H1 (cell line): ENCODE data around the gene MYOC. TPM values are rescaled to one million over a fixed set of nuclear protein-coding genes. Genes with fewer than 3 reads are reported as not detected.

Experiments
- CTCF ChIA-PET: fragments of 300-600 bp; sonication (Branson Sonifier 250); formaldehyde crosslinking; loops from one replicate; lab custom pipeline; 2021; ENCODE audit not compliant: partially characterized antibody; lab: Charles Lee
- POLR2A ChIA-PET: fragments of 300-600 bp; sonication (Branson Sonifier 250); formaldehyde crosslinking; loops from one replicate; lab custom pipeline; 2021; ENCODE audit warnings: inconsistent platforms; ENCODE audit not compliant: partially characterized antibody; lab: Charles Lee
- DNase-seq, 2 experiments: peaks; one replicate each; pipeline versions ENCODE4 v3.0.0 to v3.0.0-alpha.2; 2010 to 2022; ENCODE audit warnings: low spot score in 2 of 2, low read depth in 1 of 2, mixed read lengths in 1 of 2
- FAIRE-seq: peaks from 2 replicates; lab custom pipeline; 2011; peaks lifted over from hg19 to GRCh38; lab: Jason Lieb, UNC
- H2AFZ ChIP-seq: 2 replicates; pipeline ENCODE4 v1.8.1; 2012; ENCODE audit warnings: low read length, inconsistent platforms
- H2AK5ac ChIP-seq: 2 replicates; pipeline ENCODE4 v1.6.1; 2013; ENCODE audit warnings: low read depth, low read length
- H2BK120ac ChIP-seq: replicated peaks from 2 replicates; pipeline ENCODE3; 2013; ENCODE audit warnings: low read depth, low read length, inconsistent platforms
- H2BK12ac ChIP-seq: 2 replicates; pipeline ENCODE4 v1.6.1; 2013; ENCODE audit warnings: low read depth, low read length
- H2BK15ac ChIP-seq: 2 replicates; pipeline ENCODE4 v1.6.1; 2013; ENCODE audit warnings: low read length
- H2BK20ac ChIP-seq: 2 replicates; pipeline ENCODE4 v1.6.1; 2013; ENCODE audit warnings: low read length
- H2BK5ac ChIP-seq: 2 replicates; pipeline ENCODE4 v1.6.1; 2013; ENCODE audit warnings: low read depth, low read length
- H3K14ac ChIP-seq: 2 replicates; pipeline ENCODE4 v1.6.1; 2013; ENCODE audit warnings: inconsistent platforms; ENCODE audit not compliant: insufficient read length
- H3K18ac ChIP-seq: 2 replicates; pipeline ENCODE4 v1.6.1; 2013; ENCODE audit warnings: low read length; ENCODE audit errors: extremely low read depth
- H3K23ac ChIP-seq: 2 replicates; pipeline ENCODE4 v1.6.1; 2013; ENCODE audit warnings: inconsistent platforms; ENCODE audit not compliant: insufficient read length
- H3K23me2 ChIP-seq: 2 replicates; pipeline ENCODE4 v1.6.1; 2013; ENCODE audit warnings: low read depth, low read length
- H3K27ac ChIP-seq: 2 replicates; pipeline ENCODE4 v1.6.1; 2011; ENCODE audit warnings: low read depth, low read length, inconsistent platforms
- H3K27me3 ChIP-seq, 4 experiments: replicated peaks in 1 of 4; 1 replicate in 1 of 4; 2 replicates in 3 of 4; pipeline versions ENCODE4 v1.6.1 to v1.8.1; 2011 to 2013; ENCODE audit warnings: low read length in 3 of 4, mild to moderate bottlenecking in 3 of 4, inconsistent platforms in 2 of 4, mixed read lengths in 2 of 4, moderate library complexity in 1 of 4; ENCODE audit not compliant: control insufficient read depth in 3 of 4, insufficient read depth in 3 of 4; ENCODE audit errors: extremely low read depth in 1 of 4
- H3K36me3 ChIP-seq, 4 experiments: 2 replicates each; pipeline versions ENCODE4 v1.6.1 to v1.8.1; 2011 to 2013; ENCODE audit warnings: mild to moderate bottlenecking in 4 of 4, low read length in 3 of 4, moderate library complexity in 2 of 4, control low read depth in 1 of 4, inconsistent platforms in 1 of 4; ENCODE audit not compliant: insufficient read depth in 4 of 4, control insufficient read depth in 2 of 4
- H3K4ac ChIP-seq: replicated peaks from 2 replicates; pipeline ENCODE3; 2013; ENCODE audit warnings: low read length, low read depth, mixed read lengths, inconsistent platforms; ENCODE audit not compliant: insufficient read length
- H3K4me1 ChIP-seq, 4 experiments: replicated peaks in 1 of 4; 1 replicate in 1 of 4; 2 replicates in 3 of 4; pipeline versions ENCODE4 v1.6.1 to v1.8.1; 2011 to 2013; ENCODE audit warnings: low read length in 3 of 4, inconsistent platforms in 2 of 4, mixed read lengths in 1 of 4; ENCODE audit not compliant: insufficient read depth in 4 of 4, control insufficient read depth in 3 of 4
- H3K4me2 ChIP-seq, 2 experiments: 2 replicates each; pipeline versions ENCODE4 v1.6.1 to v1.8.1; 2011 to 2013; ENCODE audit warnings: low read depth in 2 of 2, low read length in 2 of 2, control low read depth in 1 of 2, inconsistent platforms in 1 of 2, mild to moderate bottlenecking in 1 of 2; ENCODE audit not compliant: insufficient read depth in 1 of 2
- H3K4me3 ChIP-seq, 4 experiments: fragments of 200-600, 300-600 bp in 1 of 4; sonication (generic), shearing (Covaris generic), sonication (Bioruptor Twin) in 1 of 4; 2 replicates each; pipeline versions ENCODE4 v1.5.1 to v1.8.1; 2011 to 2016; ENCODE audit warnings: low read length in 4 of 4, low read depth in 3 of 4, control low read depth in 2 of 4, inconsistent platforms in 2 of 4, mild to moderate bottlenecking in 2 of 4, mixed read lengths in 1 of 4, moderate library complexity in 1 of 4; ENCODE audit not compliant: insufficient read depth in 2 of 4; ENCODE audit errors: extremely low read depth in 1 of 4
- H3K56ac ChIP-seq: replicated peaks from 2 replicates; pipeline ENCODE3; 2013; ENCODE audit warnings: low read depth, mild to moderate bottlenecking, mixed read lengths, low read length, inconsistent platforms; ENCODE audit not compliant: insufficient read length
- H3K79me1 ChIP-seq: 2 replicates; pipeline ENCODE4 v1.6.1; 2013; ENCODE audit warnings: low read depth, low read length, control low read depth
- H3K79me2 ChIP-seq, 2 experiments: 2 replicates each; pipeline versions ENCODE4 v1.6.1 to v1.8.1; 2012 to 2013; ENCODE audit warnings: low read length in 2 of 2, mild to moderate bottlenecking in 2 of 2, inconsistent platforms in 1 of 2; ENCODE audit not compliant: insufficient read depth in 2 of 2, control insufficient read depth in 1 of 2
- H3K9ac ChIP-seq, 4 experiments: replicated peaks in 1 of 4; 1 replicate in 1 of 4; 2 replicates in 3 of 4; pipeline versions ENCODE4 v1.6.1 to v1.8.1; 2011 to 2013; ENCODE audit warnings: low read depth in 3 of 4, low read length in 3 of 4, control low read depth in 2 of 4, mild to moderate bottlenecking in 2 of 4, moderate library complexity in 2 of 4, inconsistent platforms in 1 of 4; ENCODE audit errors: extremely low read depth in 1 of 4
- H3K9me3 ChIP-seq, 2 experiments: 2 replicates each; pipeline versions ENCODE4 v1.6.1 to v1.8.1; 2012 to 2013; ENCODE audit warnings: mild to moderate bottlenecking in 2 of 2, moderate library complexity in 2 of 2, control low read depth in 1 of 2, inconsistent platforms in 1 of 2, low read depth in 1 of 2, low read length in 1 of 2, mixed read lengths in 1 of 2; ENCODE audit not compliant: insufficient read depth in 2 of 2
- H4K20me1 ChIP-seq, 2 experiments: replicated peaks in 1 of 2; 2 replicates each; pipeline versions ENCODE3 to v1.8.1; 2011 to 2013; ENCODE audit warnings: inconsistent platforms in 2 of 2, low read length in 2 of 2, mild to moderate bottlenecking in 1 of 2; ENCODE audit not compliant: insufficient read depth in 2 of 2, control insufficient read depth in 1 of 2
- H4K5ac ChIP-seq: 2 replicates; pipeline ENCODE4 v1.6.1; 2013; ENCODE audit warnings: low read length, low read depth, mixed read lengths, inconsistent platforms; ENCODE audit not compliant: insufficient read length
- H4K8ac ChIP-seq: 2 replicates; pipeline ENCODE4 v1.8.0; 2013; ENCODE audit warnings: mild to moderate bottlenecking, moderate library complexity, low read length, inconsistent platforms; ENCODE audit not compliant: insufficient read depth; ENCODE audit errors: extremely low read depth
- H4K91ac ChIP-seq: replicated peaks from 2 replicates; pipeline ENCODE3; 2013; ENCODE audit warnings: low read length, mixed read lengths, inconsistent platforms; ENCODE audit not compliant: insufficient read length
- CBX5 ChIP-seq: fragments of 300-800, 300-1000 bp; sonication (generic); IDR thresholded peaks from 2 replicates; pipeline ENCODE4 v1.7.1; 2016; ENCODE audit warnings: antibody characterized with exemption, low read length, low read depth
- HDAC2 ChIP-seq, 2 experiments: fragments of 300-600 bp in 1 of 2; sonication (generic) in 1 of 2; IDR thresholded peaks; 2 replicates each; pipeline ENCODE4 v1.6.1; 2011 to 2012; ENCODE audit warnings: low read depth in 2 of 2, low read length in 2 of 2, mild to moderate bottlenecking in 2 of 2, moderate library complexity in 2 of 2, borderline replicate concordance in 1 of 2, inconsistent platforms in 1 of 2
- HDAC6 ChIP-seq: IDR thresholded peaks from one replicate; pipeline ENCODE4 v1.7.1; 2012; ENCODE audit warnings: low read depth, mild to moderate bottlenecking, inconsistent platforms, low read length, moderate library complexity
- KDM1A ChIP-seq: fragments of 200-600, 300-600 bp; sonication (generic); IDR thresholded peaks from 2 replicates; pipeline ENCODE4 v1.7.1; 2016; ENCODE audit warnings: mild to moderate bottlenecking, low read length, borderline replicate concordance
- RBBP5 ChIP-seq: IDR thresholded peaks from 2 replicates; pipeline ENCODE4 v1.7.1; 2012; ENCODE audit warnings: low read depth, mild to moderate bottlenecking, inconsistent platforms, low read length, moderate library complexity, borderline replicate concordance
- whole genome bisulfite sequencing, 2 experiments: shearing (Covaris generic) in 1 of 2; methylation state at CpG; one replicate each; pipeline versions ENCODE4 v1.1.6 to v1.1.7; 2013 to 2015; ENCODE audit warnings: low lambda C conversion rate in 2 of 2, mixed read lengths in 2 of 2, inconsistent platforms in 1 of 2, low coverage in 1 of 2, missing lambda C conversion rate in 1 of 2; ENCODE audit not compliant: insufficient replicate concordance in 2 of 2, insufficient coverage in 1 of 2, insufficient read length in 1 of 2; ENCODE audit errors: extremely low coverage in 1 of 2, missing lambda C conversion rate in 1 of 2; 5-methylcytosine and 5-hydroxymethylcytosine counted together
- polyA plus RNA-seq, 7 experiments: library from polyadenylated mRNA; depleted of rRNA in 3 of 7; stranded (reverse) in 5 of 7; unstranded in 2 of 7; fragments of >200 nt in 5 of 7; fragments of 200-250 nt in 2 of 7; gene quantifications; 1 replicate in 5 of 7; 2 replicates in 1 of 7; 4 replicates in 1 of 7; pipeline versions ENCODE4 v1.2.1 to v1.2.3, GENCODE V29; 2011 to 2013; ENCODE audit warnings: missing spikeins in 2 of 7, mixed read lengths in 2 of 7
- total RNA-seq: library from RNA; stranded (reverse); fragmentation: NEBNext Ultra II Directional; extraction: Animal tissue kit (Norgen Biotek cat#: 25700); gene quantifications from 2 replicates; pipeline ENCODE4 v1.2.1, GENCODE V29; 2021

The MYOC gene
- total and polyA plus RNA-seq, 2 of the 8 experiments (the other 6 are each of a cell fraction or from before 2014, with no cell fraction given): not detected

DNA sequence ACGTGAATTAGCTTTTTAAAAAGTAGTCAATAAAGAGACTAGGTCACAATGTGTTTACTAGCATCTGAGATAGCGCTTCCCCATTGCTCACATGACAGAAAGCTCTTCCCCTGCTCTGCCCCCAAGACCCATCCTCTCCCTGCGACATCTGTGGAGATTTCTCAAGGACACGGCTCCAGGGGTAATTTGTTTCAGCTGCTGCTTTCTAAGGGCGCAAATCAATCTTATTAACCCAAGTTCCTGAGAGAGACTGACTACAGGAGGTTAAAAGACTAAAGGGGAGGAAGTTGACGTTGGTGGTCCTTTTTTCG, 30.4 kb downstream of the MYOC start, which contains the start of gene MYOCOS:
MYOCOS (plus strand) TSS at position 92 of the 311 bp plus-strand sequence. CDS start 1,641 bp downstream, outside the sequence.
- no peaks in the 10 kb centered on the region for H3K79me2 ChIP-seq
- no peaks in the 10 kb centered on the region for H3K79me1 ChIP-seq
- H3K36me3 ChIP-seq: no peaks in the 10 kb centered on the region
- H4K20me1 ChIP-seq: no peaks in the 10 kb centered on the region
- H3K56ac ChIP-seq: no peak within 1 kb of the TSS
- H2AFZ ChIP-seq: peak within 1 kb of the TSS; percentile 40; the same call in 1 of the 2 replicates
- no peak within 1 kb of the TSS for H3K9ac ChIP-seq
- no peak within 1 kb of the TSS for H3K23ac ChIP-seq
- H2BK12ac ChIP-seq: no peak within 1 kb of the TSS
- no peaks in the 10 kb centered on the region for H3K27me3 ChIP-seq
- H4K5ac ChIP-seq: no peak within 1 kb of the TSS
- no peaks in the 10 kb centered on the region for H3K9me3 ChIP-seq
- H3K27ac ChIP-seq: no peak within 1 kb of the TSS
- TF ChIP-seq HDAC2 (IDR thresholded peaks at IDR 0.05; ENCODE audit: borderline replicate concordance in 1 of 2, low read depth in 2 of 2, low read length in 2 of 2) (no peak), RBBP5 (no peak), KDM1A (no peak), HDAC6 (no peak), CBX5 (no peak)
- TF ChIP-seq, all 59 proteins: peak for 0
- H2BK5ac ChIP-seq: no peak within 1 kb of the TSS
- 0 out of 2 replicates have a peak within 1 kb of the TSS, but pooled peaks have one; percentile 1 for H3K18ac ChIP-seq
- ChIA-PET POLR2A (interaction anchor here (0.9 to 1.6 kb wide), 2 partner anchors 11 to 24 kb away, joined by 3 to 4 read pairs; no protein-coding TSS in a partner anchor), CTCF (interaction anchor here (0.5 to 6.8 kb wide), 5 partner anchors 12 to 317 kb away, joined by 3 to 42 read pairs (median 3); no protein-coding TSS in a partner anchor)
- no peak within 1 kb of the TSS for H2BK120ac ChIP-seq
- no peak within 1 kb of the TSS for H3K4me3 ChIP-seq
- no peak for DNase-seq
- 88% methylated on average over 7 of the region's 7 CpGs; no CpG with 5 or more reads in 1 of the 2 experiments for WGBS, 2 experiments
- peaks cover 0 to 5% (median 2%) of the 10 kb centered on the region in 4 experiments; a peak in 1 of 7 replicates for H3K4me1 ChIP-seq
- H3K4ac ChIP-seq: no peak within 1 kb of the TSS
- no peak within 1 kb of the TSS for H2BK20ac ChIP-seq
- H2AK5ac ChIP-seq: no peak within 1 kb of the TSS
- no peak within 1 kb of the TSS for H3K14ac ChIP-seq
- H3K4me2 ChIP-seq: no peak within 1 kb of the TSS
- no peak within 1 kb of the TSS for H4K8ac ChIP-seq
- no peak for FAIRE-seq
- H2BK15ac ChIP-seq: no peak within 1 kb of the TSS
- H4K91ac ChIP-seq: no peak within 1 kb of the TSS
- H3K23me2 ChIP-seq: no peaks in the 10 kb centered on the region
